Loucy (cell line): ENCODE results near the gene GABBR2.

Source experiments
- H2AFZ ChIP-seq: fragments of 200-600 bp; sonication (generic); 2 replicates; pipeline ENCODE4 v1.6.0; 2016; ENCODE audit warnings: antibody characterized with exemption, mild to moderate bottlenecking, low read length, moderate library complexity
- H3F3A ChIP-seq: fragments of 200-600 bp; 2 replicates; pipeline ENCODE4 v1.6.0; 2016; ENCODE audit warnings: antibody characterized with exemption, low read depth, mild to moderate bottlenecking
- H3K27me3 ChIP-seq: fragments of 200-600 bp; sonication (generic); 2 replicates; pipeline ENCODE4 v1.6.1; 2014; ENCODE audit warnings: low read length, mild to moderate bottlenecking; ENCODE audit not compliant: insufficient read depth, poor library complexity, severe bottlenecking
- H3K36me3 ChIP-seq: fragments of 200-600 bp; sonication (generic); 2 replicates; pipeline ENCODE4 v1.6.1; 2016; ENCODE audit warnings: low read length; ENCODE audit not compliant: insufficient read depth
- H3K4me1 ChIP-seq: fragments of 200-600 bp; sonication (generic); 2 replicates; pipeline ENCODE4 v1.5.1; 2014; ENCODE audit warnings: low read length, mild to moderate bottlenecking; ENCODE audit not compliant: insufficient read depth, poor library complexity, severe bottlenecking
- H3K4me2 ChIP-seq: fragments of 200-600 bp; sonication (generic); 2 replicates; pipeline ENCODE4 v1.6.0; 2014; ENCODE audit warnings: antibody characterized with exemption, low read length, low read depth, mild to moderate bottlenecking; ENCODE audit not compliant: poor library complexity, severe bottlenecking
- H3K4me3 ChIP-seq: fragments of 200-600 bp; sonication (generic); 2 replicates; pipeline ENCODE4 v1.5.1; 2014; ENCODE audit warnings: low read length, mild to moderate bottlenecking, mixed read lengths; ENCODE audit not compliant: poor library complexity, severe bottlenecking
- H3K79me2 ChIP-seq: fragments of 200-600 bp; sonication (generic); 2 replicates; pipeline ENCODE4 v1.6.1; 2014; ENCODE audit warnings: low read length; ENCODE audit not compliant: insufficient read depth
- H3K9ac ChIP-seq: fragments of 200-600 bp; sonication (generic); 2 replicates; pipeline ENCODE4 v1.6.0; 2014; ENCODE audit warnings: mild to moderate bottlenecking, low read depth, low read length, moderate library complexity; ENCODE audit not compliant: poor library complexity, severe bottlenecking
- H3K9me2 ChIP-seq: fragments of 200-600 bp; sonication (generic); replicated peaks from 2 replicates; pipeline ENCODE4 v1.6.1; 2016; ENCODE audit warnings: low read depth, low read length, mixed read lengths
- H3K9me3 ChIP-seq: fragments of 200-600 bp; sonication (generic); 2 replicates; pipeline ENCODE4 v1.6.1; 2014; ENCODE audit warnings: mild to moderate bottlenecking, antibody characterized with exemption, low read length, low read depth; ENCODE audit not compliant: insufficient read depth
- H4K20me1 ChIP-seq: fragments of 200-600 bp; sonication (generic); 2 replicates; pipeline ENCODE4 v1.6.0; 2014; ENCODE audit warnings: antibody characterized with exemption, low read length, mild to moderate bottlenecking; ENCODE audit not compliant: insufficient read depth, poor library complexity, severe bottlenecking
- CTCF ChIP-seq: fragments of 200-600 bp; sonication (generic); conservative IDR thresholded peaks from 2 replicates; pipeline ENCODE4 v1.5.1; 2014; ENCODE audit warnings: mild to moderate bottlenecking, antibody characterized with exemption, low read length
- EZH2phosphoT487 ChIP-seq: fragments of 200-600 bp; IDR thresholded peaks from 2 replicates; pipeline ENCODE4 v1.6.1; 2018; ENCODE audit warnings: antibody characterized with exemption, mild to moderate bottlenecking, moderate library complexity, borderline replicate concordance

GABBR2 gene

GRCh38 chr9:98554752-98555151 is 154.0 kb downstream of the GABBR2 start:
- Histone ChIP-seq H3K4me1 (no peaks in the 10 kb centered on the region), H3K4me2 (no peak overlapping the region), H3K9ac (no peak overlapping the region), H3F3A (no peaks in the 10 kb centered on the region), H3K79me2 (no peaks in the 10 kb centered on the region), H3K9me2 (no peaks in the 10 kb centered on the region), H2AFZ (no peak overlapping the region), H3K4me3 (no peak overlapping the region), H4K20me1 (no peaks in the 10 kb centered on the region), H3K27me3 (no peaks in the 10 kb centered on the region), H3K36me3 (no peaks in the 10 kb centered on the region), H3K9me3 (no peaks in the 10 kb centered on the region)
- TF ChIP-seq CTCF, result no peak

GRCh38 chr9:98552331-98552730 is 156.4 kb downstream of the GABBR2 start:
- H3K9me2 ChIP-seq, result no peaks in the 10 kb centered on the region
- no peaks in the 10 kb centered on the region for H3K4me1 ChIP-seq
- TF ChIP-seq EZH2phosphoT487, result no peak
- TF ChIP-seq CTCF, result no peak
- no peaks in the 10 kb centered on the region for H3K79me2 ChIP-seq
- no peaks in the 10 kb centered on the region for H4K20me1 ChIP-seq
- H3K9me3 ChIP-seq, result no peaks in the 10 kb centered on the region
- H3K36me3 ChIP-seq, result no peaks in the 10 kb centered on the region
- no peak overlapping the region for H2AFZ ChIP-seq
- H3K4me3 ChIP-seq, result no peak overlapping the region
- no peak overlapping the region for H3K4me2 ChIP-seq
- H3F3A ChIP-seq, result no peaks in the 10 kb centered on the region
- H3K9ac ChIP-seq, result no peak overlapping the region
- no peaks in the 10 kb centered on the region for H3K27me3 ChIP-seq

GRCh38 chr9:98551511-98552286 is 157.0 kb downstream of the GABBR2 start:
- no peaks in the 10 kb centered on the region for H3K9me3 ChIP-seq
- H3K9me2 ChIP-seq, result no peaks in the 10 kb centered on the region
- no peaks in the 10 kb centered on the region for H3K79me2 ChIP-seq
- H3F3A ChIP-seq, result no peaks in the 10 kb centered on the region
- no peaks in the 10 kb centered on the region for H4K20me1 ChIP-seq
- no peak for TF ChIP-seq EZH2phosphoT487
- TF ChIP-seq CTCF, result no peak
- no peaks in the 10 kb centered on the region for H3K4me1 ChIP-seq
- no peak overlapping the region for H3K9ac ChIP-seq
- H3K27me3 ChIP-seq, result no peaks in the 10 kb centered on the region
- H3K4me2 ChIP-seq, result no peak overlapping the region
- H3K36me3 ChIP-seq, result no peaks in the 10 kb centered on the region
- H2AFZ ChIP-seq, result no peak overlapping the region
- no peak overlapping the region for H3K4me3 ChIP-seq
